Measurements from ENCODE around the gene CRACDL. TPM values are rescaled to one million over a fixed set of nuclear protein-coding genes. Genes with fewer than 3 reads are reported as not detected.

CRACDL gene
- polyA plus RNA-seq, 1 experiment = not detected

DNA sequence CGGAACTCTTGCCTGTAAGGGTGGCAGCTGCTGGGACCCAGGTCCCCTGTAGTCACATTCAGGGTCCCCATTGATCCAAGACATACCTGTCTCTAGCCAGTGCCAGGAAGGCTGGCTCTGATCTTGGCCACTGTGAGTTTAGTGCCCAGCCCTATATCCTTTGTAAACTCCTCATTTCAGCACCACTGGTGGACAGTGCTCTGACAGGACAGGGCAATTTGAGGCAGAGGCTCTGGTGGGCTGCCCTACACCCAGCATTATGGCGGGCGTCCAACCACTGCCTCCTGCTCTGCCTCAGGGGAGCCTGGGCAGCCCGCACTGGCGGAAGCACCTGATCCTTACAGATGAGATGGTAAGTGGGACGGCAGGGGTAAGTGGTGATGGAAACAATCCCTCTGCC lies 149.8 kb downstream of the CRACDL start:
- no peak for DNase-seq (ENCODE audit: low read depth)
- ChIA-PET POLR2A (no interaction called here), CTCF (interaction anchor here (1.3 kb wide), 1 partner anchor 137 kb away, joined by 3 read pairs; no protein-coding TSS in a partner anchor)
- no peaks in the 10 kb centered on the region for H3K27me3 ChIP-seq (ENCODE audit: control insufficient read depth, insufficient read depth, low read length)
- H3K4me3 ChIP-seq (ENCODE audit: low read depth, low read length) = no peak overlapping the region
- no peaks in the 10 kb centered on the region for H3K36me3 ChIP-seq (ENCODE audit: control insufficient read depth, insufficient read depth, low read length)
- TF ChIP-seq, protein P1, sequence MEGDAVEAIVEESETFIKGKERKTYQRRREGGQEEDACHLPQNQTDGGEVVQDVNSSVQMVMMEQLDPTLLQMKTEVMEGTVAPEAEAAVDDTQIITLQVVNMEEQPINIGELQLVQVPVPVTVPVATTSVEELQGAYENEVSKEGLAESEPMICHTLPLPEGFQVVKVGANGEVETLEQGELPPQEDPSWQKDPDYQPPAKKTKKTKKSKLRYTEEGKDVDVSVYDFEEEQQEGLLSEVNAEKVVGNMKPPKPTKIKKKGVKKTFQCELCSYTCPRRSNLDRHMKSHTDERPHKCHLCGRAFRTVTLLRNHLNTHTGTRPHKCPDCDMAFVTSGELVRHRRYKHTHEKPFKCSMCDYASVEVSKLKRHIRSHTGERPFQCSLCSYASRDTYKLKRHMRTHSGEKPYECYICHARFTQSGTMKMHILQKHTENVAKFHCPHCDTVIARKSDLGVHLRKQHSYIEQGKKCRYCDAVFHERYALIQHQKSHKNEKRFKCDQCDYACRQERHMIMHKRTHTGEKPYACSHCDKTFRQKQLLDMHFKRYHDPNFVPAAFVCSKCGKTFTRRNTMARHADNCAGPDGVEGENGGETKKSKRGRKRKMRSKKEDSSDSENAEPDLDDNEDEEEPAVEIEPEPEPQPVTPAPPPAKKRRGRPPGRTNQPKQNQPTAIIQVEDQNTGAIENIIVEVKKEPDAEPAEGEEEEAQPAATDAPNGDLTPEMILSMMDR (IDR thresholded peaks at IDR 0.05; ENCODE audit: insufficient read depth, low read depth, low read length) = no peak

DNA sequence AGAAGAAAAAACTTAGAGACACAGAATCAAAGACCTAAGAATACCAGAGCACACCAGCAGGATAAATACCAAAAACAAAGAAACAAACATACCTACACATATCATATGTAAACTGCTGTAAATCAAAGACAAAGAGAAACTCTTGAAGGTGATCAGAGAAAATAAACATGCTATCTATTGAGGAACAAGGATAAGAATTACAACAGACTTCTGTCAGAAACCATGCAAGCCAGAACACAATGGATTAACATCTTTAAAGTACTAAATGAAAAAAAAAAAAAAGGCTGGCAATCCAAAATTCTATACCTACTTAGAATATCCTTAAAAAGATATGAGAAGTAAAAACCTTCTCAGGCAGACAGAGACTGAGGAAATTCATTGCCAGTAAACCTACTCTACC lies 153.5 kb downstream of the CRACDL start:
- Histone ChIP-seq H3K4me3 (ENCODE audit: low read depth, low read length) (no peak overlapping the region), H3K36me3 (ENCODE audit: control insufficient read depth, insufficient read depth, low read length) (no peaks in the 10 kb centered on the region), H3K27me3 (ENCODE audit: control insufficient read depth, insufficient read depth, low read length) (no peaks in the 10 kb centered on the region)
- ChIA-PET CTCF (no interaction called here), POLR2A (no interaction called here)
- TF ChIP-seq, protein P1 (IDR thresholded peaks at IDR 0.05; ENCODE audit: insufficient read depth, low read depth, low read length) = no peak
- no peak for DNase-seq (ENCODE audit: low read depth)

DNA sequence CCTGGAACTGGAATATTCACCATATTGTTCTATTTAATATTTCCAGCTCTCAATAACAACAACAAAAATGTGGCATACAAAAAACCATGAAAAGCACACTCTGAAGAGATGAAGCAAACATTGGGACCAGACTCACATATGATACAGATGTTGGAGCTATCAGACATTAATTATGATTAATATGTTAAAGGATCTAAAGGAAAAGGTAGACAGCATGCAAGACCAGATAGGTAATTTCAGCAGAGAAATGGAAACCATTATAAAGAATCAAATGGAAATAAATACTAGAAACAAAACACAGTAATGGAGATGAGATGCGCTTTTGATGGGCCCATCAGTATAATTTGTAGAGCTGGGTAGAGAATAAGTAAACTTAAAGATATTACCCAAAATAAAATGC lies 154.2 kb downstream of the CRACDL start:
- ChIA-PET POLR2A (no interaction called here), CTCF (no interaction called here)
- Histone ChIP-seq H3K4me3 (ENCODE audit: low read depth, low read length) (no peak overlapping the region), H3K27me3 (ENCODE audit: control insufficient read depth, insufficient read depth, low read length) (no peaks in the 10 kb centered on the region; the same call in 1 of the 2 replicates), H3K36me3 (ENCODE audit: control insufficient read depth, insufficient read depth, low read length) (no peaks in the 10 kb centered on the region)
- no peak for DNase-seq (ENCODE audit: low read depth)
- TF ChIP-seq, protein P1 (IDR thresholded peaks at IDR 0.05; ENCODE audit: insufficient read depth, low read depth, low read length) = no peak

DNA sequence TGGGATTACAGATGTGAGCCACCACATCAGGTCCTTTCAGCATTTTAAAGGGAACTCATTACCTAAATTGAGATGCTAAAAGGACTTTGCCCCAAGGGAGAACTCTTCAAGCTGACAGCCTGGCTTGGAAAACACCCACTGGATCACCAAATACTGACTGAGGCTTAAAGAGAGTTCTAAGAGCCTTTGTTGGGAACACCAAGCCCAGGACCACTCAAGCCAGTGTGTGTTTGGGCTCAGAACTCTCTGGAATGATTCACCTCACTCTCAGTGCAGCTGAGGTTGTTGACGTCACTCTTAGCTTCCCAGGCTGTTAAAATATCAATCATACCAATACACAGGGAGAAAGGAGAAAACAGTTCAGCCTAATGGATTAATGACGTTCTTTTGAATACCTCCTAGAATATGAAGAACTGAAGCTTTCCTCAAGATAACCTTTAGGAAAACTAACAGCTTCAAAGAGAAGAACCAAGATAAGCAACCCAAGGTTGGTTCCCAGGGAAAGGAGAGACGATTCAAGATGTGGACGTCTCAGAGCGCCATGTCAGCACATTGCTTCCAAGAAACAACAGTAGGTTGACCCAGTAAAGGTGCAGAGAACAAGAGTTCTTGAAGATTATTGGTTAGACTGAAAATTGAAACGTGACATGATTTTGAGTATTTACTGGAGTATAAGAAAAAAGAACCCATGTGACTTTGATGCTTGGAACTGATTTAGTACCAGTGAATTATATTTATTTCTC lies 157.1 kb downstream of the CRACDL start:
- Histone ChIP-seq H3K27me3 (ENCODE audit: control insufficient read depth, insufficient read depth, low read length) (no peaks in the 10 kb centered on the region; the same call in none of the 2 replicates), H3K36me3 (ENCODE audit: control insufficient read depth, insufficient read depth, low read length) (no peaks in the 10 kb centered on the region), H3K4me3 (ENCODE audit: low read depth, low read length) (no peak overlapping the region)
- ChIA-PET CTCF (no interaction called here), POLR2A (no interaction called here)
- TF ChIP-seq, protein P1 (IDR thresholded peaks at IDR 0.05; ENCODE audit: insufficient read depth, low read depth, low read length) = no peak
- DNase-seq (ENCODE audit: low read depth) = no peak

DNA sequence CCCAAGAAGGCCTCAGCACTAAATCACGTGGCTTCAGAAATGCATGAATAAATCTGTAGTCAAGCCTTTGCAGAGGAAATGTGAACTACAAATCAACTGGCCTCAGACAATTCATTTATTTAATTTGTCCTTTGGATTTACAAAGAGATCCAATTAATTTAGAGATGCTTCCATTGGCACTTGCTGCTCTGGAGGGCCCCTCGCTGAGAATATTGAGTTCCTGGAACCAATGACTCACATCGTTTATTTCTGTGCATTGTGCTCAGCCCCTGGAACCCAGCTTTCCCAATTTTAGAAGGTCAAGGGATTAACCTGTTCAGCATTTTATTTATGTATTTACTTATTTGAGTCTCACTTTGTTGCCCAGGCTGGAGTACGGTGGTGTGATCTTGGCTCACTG lies 157.9 kb downstream of the CRACDL start:
- ChIA-PET CTCF (interaction anchor here (0.6 kb wide), 1 partner anchor 1484 kb away, joined by 3 read pairs; no protein-coding TSS in a partner anchor), POLR2A (no interaction called here)
- Histone ChIP-seq H3K36me3 (ENCODE audit: control insufficient read depth, insufficient read depth, low read length) (no peaks in the 10 kb centered on the region), H3K27me3 (ENCODE audit: control insufficient read depth, insufficient read depth, low read length) (no peaks in the 10 kb centered on the region; the same call in none of the 2 replicates), H3K4me3 (ENCODE audit: low read depth, low read length) (no peak overlapping the region)
- no peak for DNase-seq (ENCODE audit: low read depth)
- TF ChIP-seq, protein P1 (IDR thresholded peaks at IDR 0.05; ENCODE audit: insufficient read depth, low read depth, low read length) = no peak

All from BJ (cell line).